HepG2 (cell line): Measurements from ENCODE around the gene PRKACG. TPM values are rescaled to one million over a fixed set of nuclear protein-coding genes. Genes with fewer than 3 reads are reported as not detected.

Experiments
- CCDC6 ChIP-seq: sonication (generic); formaldehyde crosslinking; IDR thresholded peaks from 2 replicates; pipeline ENCODE4 v1.8.1; 2022; ENCODE audit warnings: mild to moderate bottlenecking, missing genetic modification reagents, moderate library complexity
- CHCHD3 ChIP-seq: sonication (generic); formaldehyde crosslinking; IDR thresholded peaks from 2 replicates; pipeline ENCODE4 v1.8.0; 2022; ENCODE audit warnings: mild to moderate bottlenecking, missing genetic modification reagents, moderate library complexity
- ESRRA ChIP-seq: sonication (generic); formaldehyde crosslinking; IDR thresholded peaks from 2 replicates; pipeline ENCODE4 v1.5.1; 2020; ENCODE audit warnings: mild to moderate bottlenecking, low read depth, missing genetic modification reagents
- KMT2A ChIP-seq: sonication (generic); formaldehyde crosslinking; IDR thresholded peaks from 2 replicates; pipeline ENCODE4 v1.4.0; 2020; ENCODE audit warnings: missing genetic modification reagents
- RXRB ChIP-seq: IDR thresholded peaks from 2 replicates; pipeline ENCODE4 v1.6.1; 2016; ENCODE audit warnings: borderline replicate concordance, missing genetic modification reagents, missing compliant biosample characterization
- THAP11 ChIP-seq: IDR thresholded peaks from 2 replicates; pipeline ENCODE4 v1.6.1; 2016; ENCODE audit warnings: missing biosample characterization, missing genetic modification reagents
- ZNF136 ChIP-seq: sonication (generic); formaldehyde crosslinking; IDR thresholded peaks from 2 replicates; pipeline ENCODE4 v1.8.1; 2022; ENCODE audit warnings: low read depth, mild to moderate bottlenecking, moderate library complexity, missing genetic modification reagents
- ZNF256 ChIP-seq: sonication (generic); formaldehyde crosslinking; conservative IDR thresholded peaks from 2 replicates; pipeline ENCODE4 v1.4.0; 2020; ENCODE audit warnings: missing genetic modification reagents
- ZNF33A ChIP-seq: sonication (generic); formaldehyde crosslinking; IDR thresholded peaks from 2 replicates; pipeline ENCODE4 v1.5.1; 2020; ENCODE audit warnings: missing genetic modification reagents, mild to moderate bottlenecking, moderate library complexity, borderline replicate concordance
- ZNF75D ChIP-seq: sonication (generic); formaldehyde crosslinking; IDR thresholded peaks from 2 replicates; pipeline ENCODE4 v1.8.1; 2023; ENCODE audit warnings: missing genetic modification reagents, mild to moderate bottlenecking, borderline replicate concordance
- ZZZ3 ChIP-seq: sonication (generic); formaldehyde crosslinking; IDR thresholded peaks from 2 replicates; pipeline ENCODE4 v1.4.0; 2020; ENCODE audit warnings: missing genetic modification reagents, mild to moderate bottlenecking, borderline replicate concordance
- polyA plus RNA-seq, 8 experiments: library from polyadenylated mRNA; depleted of rRNA in 3 of 8; stranded (reverse) in 7 of 8; unstranded in 1 of 8; fragments of >200 nt; fragmentation: Illumina TruSeq in 4 of 8; extraction: Trizol in 4 of 8; gene quantifications; 2 replicates each; pipeline versions ENCODE4 v1.2.1 to v1.2.3, GENCODE V29; 2011 to 2016; ENCODE audit warnings: low read depth in 4 of 8, missing spikeins in 1 of 8, mixed read lengths in 1 of 8; ENCODE audit not compliant: insufficient read depth in 1 of 8
- total RNA-seq, 5 experiments: library from RNA; depleted of rRNA; stranded (reverse); fragments of >200 nt; fragmentation: Illumina TruSeq; extraction: Trizol; gene quantifications; 2 replicates each; pipeline ENCODE4 v1.2.3, GENCODE V29; 2016; ENCODE audit warnings: low read depth in 1 of 5
- TF ChIP-seq, protein P1 (sequence below), 2 experiments: sonication (generic) in 1 of 2; formaldehyde crosslinking in 1 of 2; IDR thresholded peaks; 2 replicates each; pipeline versions ENCODE4 v1.6.1 to v1.9.0; 2014 to 2022; ENCODE audit warnings: antibody characterized with exemption in 1 of 2, borderline replicate concordance in 1 of 2, inconsistent platforms in 1 of 2, low read depth in 1 of 2, missing genetic modification reagents in 1 of 2
- TF ChIP-seq, protein P2 (sequence below): sonication (generic); formaldehyde crosslinking; IDR thresholded peaks from 2 replicates; pipeline ENCODE4 v1.5.0; 2020; ENCODE audit warnings: mild to moderate bottlenecking, missing genetic modification reagents, borderline replicate concordance
- TF ChIP-seq, protein P3 (sequence below): IDR thresholded peaks from 2 replicates; pipeline ENCODE4 v1.6.1; 2012; ENCODE audit warnings: low read length, improper control_type of control experiment

The PRKACG gene
- total and polyA plus RNA-seq, 2 of the 13 experiments (the other 11 are each of a cell fraction or from before 2014, with no cell fraction given): not detected

DNA sequence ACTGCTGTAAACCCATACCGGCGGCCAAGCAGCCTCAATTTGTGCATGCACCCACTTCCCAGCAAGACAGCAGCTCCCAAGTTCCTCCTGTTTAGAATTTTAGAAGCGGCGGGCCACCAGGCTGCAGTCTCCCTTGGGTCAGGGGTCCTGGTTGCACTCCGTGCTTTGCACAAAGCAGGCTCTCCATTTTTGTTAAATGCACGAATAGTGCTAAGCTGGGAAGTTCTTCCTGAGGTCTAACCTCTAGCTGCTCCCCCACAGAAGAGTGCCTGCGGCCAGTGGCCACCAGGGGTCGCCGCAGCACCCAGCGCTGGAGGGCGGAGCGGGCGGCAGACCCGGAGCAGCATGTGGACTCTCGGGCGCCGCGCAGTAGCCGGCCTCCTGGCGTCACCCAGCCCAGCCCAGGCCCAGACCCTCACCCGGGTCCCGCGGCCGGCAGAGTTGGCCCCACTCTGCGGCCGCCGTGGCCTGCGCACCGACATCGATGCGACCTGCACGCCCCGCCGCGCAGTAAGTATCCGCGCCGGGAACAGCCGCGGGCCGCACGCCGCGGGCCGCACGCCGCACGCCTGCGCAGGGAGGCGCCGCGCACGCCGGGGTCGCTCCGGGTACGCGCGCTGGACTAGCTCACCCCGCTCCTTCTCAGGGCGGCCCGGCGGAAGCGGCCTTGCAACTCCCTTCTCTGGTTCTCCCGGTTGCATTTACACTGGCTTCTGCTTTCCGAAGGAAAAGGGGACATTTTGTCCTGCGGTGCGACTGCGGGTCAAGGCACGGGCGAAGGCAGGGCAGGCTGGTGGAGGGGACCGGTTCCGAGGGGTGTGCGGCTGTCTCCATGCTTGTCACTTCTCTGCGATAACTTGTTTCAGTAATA, 21.8 kb upstream of the PRKACG start, which contains the start of gene FXN (continued):
- TF ChIP-seq, protein P1, sequence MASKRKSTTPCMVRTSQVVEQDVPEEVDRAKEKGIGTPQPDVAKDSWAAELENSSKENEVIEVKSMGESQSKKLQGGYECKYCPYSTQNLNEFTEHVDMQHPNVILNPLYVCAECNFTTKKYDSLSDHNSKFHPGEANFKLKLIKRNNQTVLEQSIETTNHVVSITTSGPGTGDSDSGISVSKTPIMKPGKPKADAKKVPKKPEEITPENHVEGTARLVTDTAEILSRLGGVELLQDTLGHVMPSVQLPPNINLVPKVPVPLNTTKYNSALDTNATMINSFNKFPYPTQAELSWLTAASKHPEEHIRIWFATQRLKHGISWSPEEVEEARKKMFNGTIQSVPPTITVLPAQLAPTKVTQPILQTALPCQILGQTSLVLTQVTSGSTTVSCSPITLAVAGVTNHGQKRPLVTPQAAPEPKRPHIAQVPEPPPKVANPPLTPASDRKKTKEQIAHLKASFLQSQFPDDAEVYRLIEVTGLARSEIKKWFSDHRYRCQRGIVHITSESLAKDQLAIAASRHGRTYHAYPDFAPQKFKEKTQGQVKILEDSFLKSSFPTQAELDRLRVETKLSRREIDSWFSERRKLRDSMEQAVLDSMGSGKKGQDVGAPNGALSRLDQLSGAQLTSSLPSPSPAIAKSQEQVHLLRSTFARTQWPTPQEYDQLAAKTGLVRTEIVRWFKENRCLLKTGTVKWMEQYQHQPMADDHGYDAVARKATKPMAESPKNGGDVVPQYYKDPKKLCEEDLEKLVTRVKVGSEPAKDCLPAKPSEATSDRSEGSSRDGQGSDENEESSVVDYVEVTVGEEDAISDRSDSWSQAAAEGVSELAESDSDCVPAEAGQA (IDR thresholded peaks at IDR 0.05; ENCODE audit: low read depth): no peak
- TF ChIP-seq, protein P1 (CRISPR knock-in tag; IDR thresholded peaks at IDR 0.05; ENCODE audit: borderline replicate concordance): 0 out of 2 replicates have a peak, but pooled peaks have one; percentile 38
- TF ChIP-seq CCDC6 (CRISPR knock-in tag): peak; percentile 90
- peak; percentile 76 for TF ChIP-seq RXRB
- TF ChIP-seq ZNF136 (CRISPR knock-in tag): no peak
- no peak for TF ChIP-seq CHCHD3 (CRISPR knock-in tag)
- peak; percentile 68 for TF ChIP-seq THAP11 (CRISPR knock-in tag)
- peak; percentile 80; the same call in 1 of the 2 replicates for TF ChIP-seq KMT2A (CRISPR knock-in tag)
- TF ChIP-seq ZNF75D (CRISPR knock-in tag): no peak
- TF ChIP-seq ZZZ3: no peak
- peak; percentile 65 for TF ChIP-seq ESRRA (CRISPR knock-in tag)
- TF ChIP-seq ZNF33A (CRISPR knock-in tag): no peak
- TF ChIP-seq, protein P2, sequence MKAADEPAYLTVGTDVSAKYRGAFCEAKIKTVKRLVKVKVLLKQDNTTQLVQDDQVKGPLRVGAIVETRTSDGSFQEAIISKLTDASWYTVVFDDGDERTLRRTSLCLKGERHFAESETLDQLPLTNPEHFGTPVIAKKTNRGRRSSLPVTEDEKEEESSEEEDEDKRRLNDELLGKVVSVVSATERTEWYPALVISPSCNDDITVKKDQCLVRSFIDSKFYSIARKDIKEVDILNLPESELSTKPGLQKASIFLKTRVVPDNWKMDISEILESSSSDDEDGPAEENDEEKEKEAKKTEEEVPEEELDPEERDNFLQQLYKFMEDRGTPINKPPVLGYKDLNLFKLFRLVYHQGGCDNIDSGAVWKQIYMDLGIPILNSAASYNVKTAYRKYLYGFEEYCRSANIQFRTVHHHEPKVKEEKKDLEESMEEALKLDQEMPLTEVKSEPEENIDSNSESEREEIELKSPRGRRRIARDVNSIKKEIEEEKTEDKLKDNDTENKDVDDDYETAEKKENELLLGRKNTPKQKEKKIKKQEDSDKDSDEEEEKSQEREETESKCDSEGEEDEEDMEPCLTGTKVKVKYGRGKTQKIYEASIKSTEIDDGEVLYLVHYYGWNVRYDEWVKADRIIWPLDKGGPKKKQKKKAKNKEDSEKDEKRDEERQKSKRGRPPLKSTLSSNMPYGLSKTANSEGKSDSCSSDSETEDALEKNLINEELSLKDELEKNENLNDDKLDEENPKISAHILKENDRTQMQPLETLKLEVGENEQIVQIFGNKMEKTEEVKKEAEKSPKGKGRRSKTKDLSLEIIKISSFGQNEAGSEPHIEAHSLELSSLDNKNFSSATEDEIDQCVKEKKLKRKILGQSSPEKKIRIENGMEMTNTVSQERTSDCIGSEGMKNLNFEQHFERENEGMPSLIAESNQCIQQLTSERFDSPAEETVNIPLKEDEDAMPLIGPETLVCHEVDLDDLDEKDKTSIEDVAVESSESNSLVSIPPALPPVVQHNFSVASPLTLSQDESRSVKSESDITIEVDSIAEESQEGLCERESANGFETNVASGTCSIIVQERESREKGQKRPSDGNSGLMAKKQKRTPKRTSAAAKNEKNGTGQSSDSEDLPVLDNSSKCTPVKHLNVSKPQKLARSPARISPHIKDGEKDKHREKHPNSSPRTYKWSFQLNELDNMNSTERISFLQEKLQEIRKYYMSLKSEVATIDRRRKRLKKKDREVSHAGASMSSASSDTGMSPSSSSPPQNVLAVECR: peak; percentile 64; the same call in 1 of the 2 replicates
- TF ChIP-seq, protein P3, sequence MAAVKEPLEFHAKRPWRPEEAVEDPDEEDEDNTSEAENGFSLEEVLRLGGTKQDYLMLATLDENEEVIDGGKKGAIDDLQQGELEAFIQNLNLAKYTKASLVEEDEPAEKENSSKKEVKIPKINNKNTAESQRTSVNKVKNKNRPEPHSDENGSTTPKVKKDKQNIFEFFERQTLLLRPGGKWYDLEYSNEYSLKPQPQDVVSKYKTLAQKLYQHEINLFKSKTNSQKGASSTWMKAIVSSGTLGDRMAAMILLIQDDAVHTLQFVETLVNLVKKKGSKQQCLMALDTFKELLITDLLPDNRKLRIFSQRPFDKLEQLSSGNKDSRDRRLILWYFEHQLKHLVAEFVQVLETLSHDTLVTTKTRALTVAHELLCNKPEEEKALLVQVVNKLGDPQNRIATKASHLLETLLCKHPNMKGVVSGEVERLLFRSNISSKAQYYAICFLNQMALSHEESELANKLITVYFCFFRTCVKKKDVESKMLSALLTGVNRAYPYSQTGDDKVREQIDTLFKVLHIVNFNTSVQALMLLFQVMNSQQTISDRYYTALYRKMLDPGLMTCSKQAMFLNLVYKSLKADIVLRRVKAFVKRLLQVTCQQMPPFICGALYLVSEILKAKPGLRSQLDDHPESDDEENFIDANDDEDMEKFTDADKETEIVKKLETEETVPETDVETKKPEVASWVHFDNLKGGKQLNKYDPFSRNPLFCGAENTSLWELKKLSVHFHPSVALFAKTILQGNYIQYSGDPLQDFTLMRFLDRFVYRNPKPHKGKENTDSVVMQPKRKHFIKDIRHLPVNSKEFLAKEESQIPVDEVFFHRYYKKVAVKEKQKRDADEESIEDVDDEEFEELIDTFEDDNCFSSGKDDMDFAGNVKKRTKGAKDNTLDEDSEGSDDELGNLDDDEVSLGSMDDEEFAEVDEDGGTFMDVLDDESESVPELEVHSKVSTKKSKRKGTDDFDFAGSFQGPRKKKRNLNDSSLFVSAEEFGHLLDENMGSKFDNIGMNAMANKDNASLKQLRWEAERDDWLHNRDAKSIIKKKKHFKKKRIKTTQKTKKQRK: no peak
- TF ChIP-seq ZNF256 (CRISPR knock-in tag): no peak
